Vagina (tissue), 2 donors: ENCODE data around the gene SLC25A25.

Experiments
- CTCF ChIP-seq, 3 experiments: fragments of 450-650 bp in 2 of 3; fragments of 200-600 bp in 1 of 3; sonication (generic) in 1 of 3; IDR thresholded peaks; one replicate each; pipeline ENCODE4 v1.5.1; 2017 to 2019; ENCODE audit warnings: antibody characterized with exemption in 3 of 3, mild to moderate bottlenecking in 2 of 3, moderate library complexity in 2 of 3
- POLR2AphosphoS5 ChIP-seq, 2 donors: sonication (generic); formaldehyde crosslinking; IDR thresholded peaks; one replicate each; pipeline ENCODE4 v1.9.0; 2017; ENCODE audit warnings: antibody characterized with exemption in 2 of 2, mild to moderate bottlenecking in 2 of 2, low read depth in 1 of 2; ENCODE audit not compliant: insufficient read depth in 1 of 2

DNA sequence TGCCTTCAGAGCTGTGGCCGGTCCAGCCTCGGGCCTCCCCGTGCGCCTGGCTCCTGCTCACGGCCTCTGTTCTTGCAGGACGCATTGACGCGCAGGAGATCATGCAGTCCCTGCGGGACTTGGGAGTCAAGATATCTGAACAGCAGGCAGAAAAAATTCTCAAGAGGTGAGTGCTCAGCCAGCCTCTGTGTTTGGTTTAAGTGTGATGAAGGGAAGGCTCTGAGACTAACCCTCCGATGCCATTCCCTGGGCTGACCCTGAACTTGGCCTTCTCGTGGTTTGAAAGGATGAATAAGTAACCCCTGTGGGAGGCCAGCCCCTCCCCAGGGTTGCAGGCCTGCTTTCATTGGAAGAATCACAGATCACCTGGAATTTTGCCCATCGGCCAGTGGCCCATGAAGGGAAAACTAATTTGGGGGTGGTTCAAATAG lies 33.2 kb downstream of the SLC25A25 start:
- no peak for TF ChIP-seq CTCF (IDR thresholded peaks at IDR 0.05)
- TF ChIP-seq POLR2AphosphoS5 (IDR thresholded peaks at IDR 0.05; ENCODE audit: insufficient read depth in 1 of 2, low read depth in 1 of 2), result no peak
